ENCODE data around the gene USP3.

GRCh38 chr15:63640146-63640545, 135.8 kb downstream of the USP3 start:
- TF ChIP-seq GABPA (IDR thresholded peaks at IDR 0.05 in 1 of 2, conservative IDR thresholded peaks at IDR 0.05 in 1 of 2): no peak
- no peak for TF ChIP-seq JUND (IDR thresholded peaks at IDR 0.05)
- TF ChIP-seq REST (IDR thresholded peaks at IDR 0.05): no peak
- TF ChIP-seq CTCF (IDR thresholded peaks at IDR 0.05; ENCODE audit: low read depth, low read length, missing input control): no peak
- no peak for TF ChIP-seq MAX (IDR thresholded peaks at IDR 0.05)

Data from liver (tissue), 3 donors.